H1 (cell line): ENCODE data around the gene RASAL2. TPM values are rescaled to one million over a fixed set of nuclear protein-coding genes. Genes with fewer than 3 reads are reported as not detected.

ENCODE experiments used
- CTCF ChIA-PET: fragments of 300-600 bp; sonication (Branson Sonifier 250); formaldehyde crosslinking; loops from one replicate; lab custom pipeline; 2021; ENCODE audit not compliant: partially characterized antibody; lab: Charles Lee
- POLR2A ChIA-PET: fragments of 300-600 bp; sonication (Branson Sonifier 250); formaldehyde crosslinking; loops from one replicate; lab custom pipeline; 2021; ENCODE audit warnings: inconsistent platforms; ENCODE audit not compliant: partially characterized antibody; lab: Charles Lee
- DNase-seq, 2 experiments: peaks; one replicate each; pipeline versions ENCODE4 v3.0.0 to v3.0.0-alpha.2; 2010 to 2022; ENCODE audit warnings: low spot score in 2 of 2, low read depth in 1 of 2, mixed read lengths in 1 of 2
- FAIRE-seq: peaks from 2 replicates; lab custom pipeline; 2011; peaks lifted over from hg19 to GRCh38; lab: Jason Lieb, UNC
- H2AFZ ChIP-seq: 2 replicates; pipeline ENCODE4 v1.8.1; 2012; ENCODE audit warnings: low read length, inconsistent platforms
- H2AK5ac ChIP-seq: 2 replicates; pipeline ENCODE4 v1.6.1; 2013; ENCODE audit warnings: low read depth, low read length
- H2BK120ac ChIP-seq: replicated peaks from 2 replicates; pipeline ENCODE3; 2013; ENCODE audit warnings: low read depth, low read length, inconsistent platforms
- H2BK12ac ChIP-seq: 2 replicates; pipeline ENCODE4 v1.6.1; 2013; ENCODE audit warnings: low read depth, low read length
- H2BK15ac ChIP-seq: 2 replicates; pipeline ENCODE4 v1.6.1; 2013; ENCODE audit warnings: low read length
- H2BK20ac ChIP-seq: 2 replicates; pipeline ENCODE4 v1.6.1; 2013; ENCODE audit warnings: low read length
- H2BK5ac ChIP-seq: 2 replicates; pipeline ENCODE4 v1.6.1; 2013; ENCODE audit warnings: low read depth, low read length
- H3K14ac ChIP-seq: 2 replicates; pipeline ENCODE4 v1.6.1; 2013; ENCODE audit warnings: inconsistent platforms; ENCODE audit not compliant: insufficient read length
- H3K18ac ChIP-seq: 2 replicates; pipeline ENCODE4 v1.6.1; 2013; ENCODE audit warnings: low read length; ENCODE audit errors: extremely low read depth
- H3K23ac ChIP-seq: 2 replicates; pipeline ENCODE4 v1.6.1; 2013; ENCODE audit warnings: inconsistent platforms; ENCODE audit not compliant: insufficient read length
- H3K23me2 ChIP-seq: 2 replicates; pipeline ENCODE4 v1.6.1; 2013; ENCODE audit warnings: low read depth, low read length
- H3K27ac ChIP-seq: 2 replicates; pipeline ENCODE4 v1.6.1; 2011; ENCODE audit warnings: low read depth, low read length, inconsistent platforms
- H3K27me3 ChIP-seq, 4 experiments: replicated peaks in 1 of 4; 1 replicate in 1 of 4; 2 replicates in 3 of 4; pipeline versions ENCODE4 v1.6.1 to v1.8.1; 2011 to 2013; ENCODE audit warnings: low read length in 3 of 4, mild to moderate bottlenecking in 3 of 4, inconsistent platforms in 2 of 4, mixed read lengths in 2 of 4, moderate library complexity in 1 of 4; ENCODE audit not compliant: control insufficient read depth in 3 of 4, insufficient read depth in 3 of 4; ENCODE audit errors: extremely low read depth in 1 of 4
- H3K36me3 ChIP-seq, 4 experiments: 2 replicates each; pipeline versions ENCODE4 v1.6.1 to v1.8.1; 2011 to 2013; ENCODE audit warnings: mild to moderate bottlenecking in 4 of 4, low read length in 3 of 4, moderate library complexity in 2 of 4, control low read depth in 1 of 4, inconsistent platforms in 1 of 4; ENCODE audit not compliant: insufficient read depth in 4 of 4, control insufficient read depth in 2 of 4
- H3K4ac ChIP-seq: replicated peaks from 2 replicates; pipeline ENCODE3; 2013; ENCODE audit warnings: low read length, low read depth, mixed read lengths, inconsistent platforms; ENCODE audit not compliant: insufficient read length
- H3K4me1 ChIP-seq, 4 experiments: replicated peaks in 1 of 4; 1 replicate in 1 of 4; 2 replicates in 3 of 4; pipeline versions ENCODE4 v1.6.1 to v1.8.1; 2011 to 2013; ENCODE audit warnings: low read length in 3 of 4, inconsistent platforms in 2 of 4, mixed read lengths in 1 of 4; ENCODE audit not compliant: insufficient read depth in 4 of 4, control insufficient read depth in 3 of 4
- H3K4me2 ChIP-seq, 2 experiments: 2 replicates each; pipeline versions ENCODE4 v1.6.1 to v1.8.1; 2011 to 2013; ENCODE audit warnings: low read depth in 2 of 2, low read length in 2 of 2, control low read depth in 1 of 2, inconsistent platforms in 1 of 2, mild to moderate bottlenecking in 1 of 2; ENCODE audit not compliant: insufficient read depth in 1 of 2
- H3K4me3 ChIP-seq, 4 experiments: fragments of 200-600, 300-600 bp in 1 of 4; sonication (generic), shearing (Covaris generic), sonication (Bioruptor Twin) in 1 of 4; 2 replicates each; pipeline versions ENCODE4 v1.5.1 to v1.8.1; 2011 to 2016; ENCODE audit warnings: low read length in 4 of 4, low read depth in 3 of 4, control low read depth in 2 of 4, inconsistent platforms in 2 of 4, mild to moderate bottlenecking in 2 of 4, mixed read lengths in 1 of 4, moderate library complexity in 1 of 4; ENCODE audit not compliant: insufficient read depth in 2 of 4; ENCODE audit errors: extremely low read depth in 1 of 4
- H3K56ac ChIP-seq: replicated peaks from 2 replicates; pipeline ENCODE3; 2013; ENCODE audit warnings: low read depth, mild to moderate bottlenecking, mixed read lengths, low read length, inconsistent platforms; ENCODE audit not compliant: insufficient read length
- H3K79me1 ChIP-seq: 2 replicates; pipeline ENCODE4 v1.6.1; 2013; ENCODE audit warnings: low read depth, low read length, control low read depth
- H3K79me2 ChIP-seq, 2 experiments: 2 replicates each; pipeline versions ENCODE4 v1.6.1 to v1.8.1; 2012 to 2013; ENCODE audit warnings: low read length in 2 of 2, mild to moderate bottlenecking in 2 of 2, inconsistent platforms in 1 of 2; ENCODE audit not compliant: insufficient read depth in 2 of 2, control insufficient read depth in 1 of 2
- H3K9ac ChIP-seq, 4 experiments: replicated peaks in 1 of 4; 1 replicate in 1 of 4; 2 replicates in 3 of 4; pipeline versions ENCODE4 v1.6.1 to v1.8.1; 2011 to 2013; ENCODE audit warnings: low read depth in 3 of 4, low read length in 3 of 4, control low read depth in 2 of 4, mild to moderate bottlenecking in 2 of 4, moderate library complexity in 2 of 4, inconsistent platforms in 1 of 4; ENCODE audit errors: extremely low read depth in 1 of 4
- H3K9me3 ChIP-seq, 2 experiments: 2 replicates each; pipeline versions ENCODE4 v1.6.1 to v1.8.1; 2012 to 2013; ENCODE audit warnings: mild to moderate bottlenecking in 2 of 2, moderate library complexity in 2 of 2, control low read depth in 1 of 2, inconsistent platforms in 1 of 2, low read depth in 1 of 2, low read length in 1 of 2, mixed read lengths in 1 of 2; ENCODE audit not compliant: insufficient read depth in 2 of 2
- H4K20me1 ChIP-seq, 2 experiments: replicated peaks in 1 of 2; 2 replicates each; pipeline versions ENCODE3 to v1.8.1; 2011 to 2013; ENCODE audit warnings: inconsistent platforms in 2 of 2, low read length in 2 of 2, mild to moderate bottlenecking in 1 of 2; ENCODE audit not compliant: insufficient read depth in 2 of 2, control insufficient read depth in 1 of 2
- H4K5ac ChIP-seq: 2 replicates; pipeline ENCODE4 v1.6.1; 2013; ENCODE audit warnings: low read length, low read depth, mixed read lengths, inconsistent platforms; ENCODE audit not compliant: insufficient read length
- H4K8ac ChIP-seq: 2 replicates; pipeline ENCODE4 v1.8.0; 2013; ENCODE audit warnings: mild to moderate bottlenecking, moderate library complexity, low read length, inconsistent platforms; ENCODE audit not compliant: insufficient read depth; ENCODE audit errors: extremely low read depth
- H4K91ac ChIP-seq: replicated peaks from 2 replicates; pipeline ENCODE3; 2013; ENCODE audit warnings: low read length, mixed read lengths, inconsistent platforms; ENCODE audit not compliant: insufficient read length
- CBX5 ChIP-seq: fragments of 300-800, 300-1000 bp; sonication (generic); IDR thresholded peaks from 2 replicates; pipeline ENCODE4 v1.7.1; 2016; ENCODE audit warnings: antibody characterized with exemption, low read length, low read depth
- CHD2 ChIP-seq: IDR thresholded peaks from 2 replicates; pipeline ENCODE4 v1.6.1; 2012; ENCODE audit warnings: low read length, improper control_type of control experiment
- SIX5 ChIP-seq: IDR thresholded peaks from 2 replicates; pipeline ENCODE4 v1.6.1; 2011; ENCODE audit warnings: mild to moderate bottlenecking, low read depth, low read length
- SUZ12 ChIP-seq: fragments of 200-600 bp; sonication (generic); IDR thresholded peaks from 2 replicates; pipeline ENCODE4 v1.6.1; 2012; ENCODE audit warnings: mild to moderate bottlenecking, inconsistent platforms, low read length, moderate library complexity, mixed read lengths
- WGBS, 2 experiments: shearing (Covaris generic) in 1 of 2; methylation state at CpG; one replicate each; pipeline versions ENCODE4 v1.1.6 to v1.1.7; 2013 to 2015; ENCODE audit warnings: low lambda C conversion rate in 2 of 2, mixed read lengths in 2 of 2, inconsistent platforms in 1 of 2, low coverage in 1 of 2, missing lambda C conversion rate in 1 of 2; ENCODE audit not compliant: insufficient replicate concordance in 2 of 2, insufficient coverage in 1 of 2, insufficient read length in 1 of 2; ENCODE audit errors: extremely low coverage in 1 of 2, missing lambda C conversion rate in 1 of 2; 5-methylcytosine and 5-hydroxymethylcytosine counted together
- polyA plus RNA-seq, 7 experiments: library from polyadenylated mRNA; depleted of rRNA in 3 of 7; stranded (reverse) in 5 of 7; unstranded in 2 of 7; fragments of >200 nt in 5 of 7; fragments of 200-250 nt in 2 of 7; gene quantifications; 1 replicate in 5 of 7; 2 replicates in 1 of 7; 4 replicates in 1 of 7; pipeline versions ENCODE4 v1.2.1 to v1.2.3, GENCODE V29; 2011 to 2013; ENCODE audit warnings: missing spikeins in 2 of 7, mixed read lengths in 2 of 7
- total RNA-seq: library from RNA; stranded (reverse); fragmentation: NEBNext Ultra II Directional; extraction: Animal tissue kit (Norgen Biotek cat#: 25700); gene quantifications from 2 replicates; pipeline ENCODE4 v1.2.1, GENCODE V29; 2021

RASAL2 gene
- total and polyA plus RNA-seq, 2 of the 8 experiments (the other 6 are each of a cell fraction or from before 2014, with no cell fraction given) = 15.9 to 32.5 TPM

DNA sequence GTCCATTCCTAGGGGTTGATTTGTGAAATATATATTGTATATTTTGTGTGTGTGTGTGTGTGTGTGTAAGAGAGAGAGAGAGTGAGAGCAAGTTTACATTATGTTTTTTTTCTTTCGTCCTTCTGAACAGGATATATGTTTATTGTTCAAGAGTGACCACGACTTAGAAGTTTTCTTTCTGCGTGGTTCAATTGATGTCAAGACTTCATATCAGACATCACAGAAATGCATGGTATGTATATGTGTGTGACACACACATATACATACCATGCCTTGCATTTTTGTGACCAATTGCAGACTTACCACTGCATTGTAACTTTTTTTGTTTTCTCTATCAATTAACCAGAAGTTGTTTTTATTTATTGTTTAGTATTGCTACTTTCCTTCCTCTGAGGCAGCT is 2.5 kb downstream of the RASAL2 start:
- no peaks in the 10 kb centered on the region for H3K9me3 ChIP-seq
- H3K23me2 ChIP-seq = peaks cover 8% of the 10 kb centered on the region; the same call in 1 of the 2 replicates
- no peak overlapping the region for H2AFZ ChIP-seq
- H3K79me1 ChIP-seq = 0 out of 2 replicates have a peak, but pooled peaks cover 3% of the 10 kb centered on the region
- no peak overlapping the region for H3K56ac ChIP-seq
- no peak overlapping the region for H2AK5ac ChIP-seq
- WGBS, 2 experiments = 94% methylated on average over 3 of the region's 3 CpGs; no CpG with 5 or more reads in 1 of the 2 experiments
- H2BK120ac ChIP-seq = no peak overlapping the region
- no peak overlapping the region for H2BK5ac ChIP-seq
- H2BK20ac ChIP-seq = no peak overlapping the region
- TF ChIP-seq SIX5 (no peak), CHD2 (no peak), SUZ12 (no peak), CBX5 (no peak)
- H3K23ac ChIP-seq = no peak overlapping the region
- FAIRE-seq = no peak
- ChIA-PET CTCF (interaction anchor here (0.7 to 1.1 kb wide), 2 partner anchors 15 to 29 kb away, joined by 3 to 4 read pairs; no protein-coding TSS in a partner anchor), POLR2A (interaction anchor here (0.7 kb wide), 1 partner anchor 165 kb away, joined by 3 read pairs; no protein-coding TSS in a partner anchor)
- no peak overlapping the region for H3K18ac ChIP-seq
- peak overlapping the region in 1 of 2 experiments; percentile 95; a peak in 3 of 4 replicates for H3K4me2 ChIP-seq
- no peak overlapping the region; a peak in 1 of 7 replicates for H3K9ac ChIP-seq
- H3K4ac ChIP-seq = no peak overlapping the region
- DNase-seq = no peak
- H3K4me3 ChIP-seq = peak overlapping the region in 1 of 4 experiments; percentile 82; a peak in 1 of 8 replicates
- no peaks in the 10 kb centered on the region for H3K27me3 ChIP-seq
- H3K27ac ChIP-seq = no peak overlapping the region
- no peak overlapping the region for H2BK15ac ChIP-seq
- no peaks in the 10 kb centered on the region for H3K36me3 ChIP-seq
- H3K14ac ChIP-seq = no peak overlapping the region
- no peak overlapping the region for H2BK12ac ChIP-seq
- peaks cover 3 to 68% of the 10 kb centered on the region in 2 experiments; a peak in 3 of 4 replicates for H3K79me2 ChIP-seq
- no peak overlapping the region for H4K5ac ChIP-seq
- H4K91ac ChIP-seq = no peak overlapping the region
- peaks cover 5% of the 10 kb centered on the region in 2 experiments for H4K20me1 ChIP-seq
- peaks cover 0 to 9% (median 8%) of the 10 kb centered on the region in 4 experiments; a peak in 5 of 7 replicates for H3K4me1 ChIP-seq
- no peak overlapping the region for H4K8ac ChIP-seq
